ENCODE results near the gene KARS1. TPM values are rescaled to one million over a fixed set of nuclear protein-coding genes. Genes with fewer than 3 reads are reported as not detected.
A peak's percentile ranks its signal among the peaks of the same experiment; 100 is the strongest.

The KARS1 gene
- total and polyA plus RNA-seq, 2 of the 4 experiments (the other 2 are of a cell fraction) = 122 to 228 TPM

DNA sequence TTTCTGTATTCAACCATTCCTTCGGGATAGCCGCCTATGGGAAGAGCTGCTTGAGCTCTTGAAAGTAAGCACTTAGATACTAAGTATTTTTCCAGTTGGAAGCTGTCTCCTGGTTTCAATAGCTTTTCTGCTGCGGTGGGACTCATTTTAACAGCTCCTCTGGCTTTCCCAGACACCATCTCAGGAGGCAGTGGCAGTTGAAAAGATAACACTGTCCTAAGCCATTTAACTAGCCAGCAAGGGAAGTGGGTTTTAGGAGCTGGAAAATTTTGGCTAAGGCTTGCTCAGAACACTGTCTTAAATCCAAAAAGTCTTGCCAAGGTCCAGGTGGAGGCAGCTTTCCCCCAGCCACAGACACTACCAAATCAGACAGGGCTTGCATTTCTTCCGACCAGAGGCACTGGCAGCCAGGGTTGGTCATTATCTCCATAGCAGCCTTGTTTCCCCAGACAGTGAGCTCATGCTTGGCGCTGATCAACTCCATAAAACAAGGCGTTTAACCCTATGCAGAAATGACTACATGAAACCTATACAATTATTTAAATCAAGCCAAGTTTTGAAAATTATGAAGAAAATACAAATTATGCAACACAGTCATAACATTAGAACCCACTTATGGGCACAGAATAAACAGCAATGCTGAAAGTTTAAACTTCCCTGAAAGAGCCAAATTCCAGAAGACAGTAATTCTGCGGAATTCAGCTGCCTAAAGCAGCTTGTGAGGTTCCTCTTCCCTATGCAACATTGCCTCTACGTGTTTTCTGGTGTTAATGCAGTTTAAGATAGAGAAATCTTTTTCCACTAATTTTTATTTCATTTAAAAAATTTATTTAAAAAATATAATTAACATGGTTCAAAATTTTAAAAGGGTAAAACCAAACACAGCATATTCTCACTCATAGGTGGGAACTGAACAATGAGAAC lies 56.3 kb downstream of the KARS1 start:
- Histone ChIP-seq H3K9me3 (ENCODE audit: control insufficient read depth, insufficient read depth, low read length) (no peaks in the 10 kb centered on the region), H3K4ac (ENCODE audit: low read depth, low read length) (no peak overlapping the region), H3K4me3 (ENCODE audit: insufficient read depth, low read depth, low read length) (no peak overlapping the region), H2AK5ac (ENCODE audit: low read depth, low read length) (no peak overlapping the region), H2AFZ (replicated peaks; ENCODE audit: low read length, poor library complexity) (no peak overlapping the region), H3K27me3 (ENCODE audit: control insufficient read depth, insufficient read depth, low read length) (no peaks in the 10 kb centered on the region), H2BK20ac (ENCODE audit: low read depth, low read length) (no peak overlapping the region), H3K9ac (ENCODE audit: low read depth, low read length) (no peak overlapping the region; the same call in 1 of the 2 replicates), H4K20me1 (ENCODE audit: insufficient read depth, low read length) (no peaks in the 10 kb centered on the region), H3K18ac (ENCODE audit: low read depth, low read length) (no peak overlapping the region), H3K36me3 (ENCODE audit: control insufficient read depth, insufficient read depth, low read length) (peaks cover 2% of the 10 kb centered on the region; the same call in 1 of the 2 replicates), H3K14ac (replicated peaks; ENCODE audit: low read depth, low read length) (no peak overlapping the region), H3K79me1 (ENCODE audit: low read depth in 1 of 2, low read length in 2 of 2) (peaks cover 0 to 5% of the 10 kb centered on the region in 2 experiments; a peak in 1 of 4 replicates), H3K9me1 (ENCODE audit: insufficient read depth, low read length) (peaks cover 6% of the 10 kb centered on the region; the same call in 1 of the 2 replicates), H2AK9ac (replicated peaks; ENCODE audit: low read depth, low read length, poor library complexity) (no peak overlapping the region), H3K23ac (ENCODE audit: low read depth, low read length) (no peak overlapping the region), H2BK15ac (ENCODE audit: low read depth, low read length) (no peak overlapping the region), H2BK5ac (ENCODE audit: low read depth, low read length, poor library complexity, severe bottlenecking) (no peak overlapping the region), H3K4me1 (ENCODE audit: control insufficient read depth, insufficient read depth, low read length) (peaks cover 6% of the 10 kb centered on the region), H4K5ac (ENCODE audit: low read depth, low read length) (no peak overlapping the region), H4K91ac (ENCODE audit: insufficient read depth, low read depth, low read length) (no peak overlapping the region), H3K4me2 (ENCODE audit: low read depth, low read length) (peak overlapping the region; percentile 4), H3K56ac (ENCODE audit: extremely low read depth, insufficient read depth, low read length) (no peak overlapping the region), H3K27ac (ENCODE audit: insufficient read depth, low read length) (peak overlapping the region; percentile 16; the same call in 1 of the 2 replicates), H4K8ac (ENCODE audit: low read depth in 2 of 2, low read length in 2 of 2) (no peak overlapping the region), H2BK120ac (ENCODE audit: low read depth, low read length) (no peak overlapping the region)
- POLR2A ChIA-PET (ENCODE audit: unreplicated experiment) = interaction anchor here (0.5 to 0.7 kb wide), 2 partner anchors 12 to 78 kb away, joined by 3 read pairs; no protein-coding TSS in a partner anchor
- BruUV-seq (replicated peaks) = no TSS peak
- in situ Hi-C loops (cut with MboI; ENCODE audit: low sequenced_read_pairs) (loop anchor here (25.0 kb wide), 1 partner anchor 379 kb away; the partner anchor contains the start of genes CTRB1 and CTRB2), dilution Hi-C loops (cut with HindIII; ENCODE audit: low sequenced_read_pairs, unreplicated experiment) (no loop called here), intact Hi-C loops (cut with micrococcal nuclease) (loop anchor here (1.0 kb wide), 2 partner anchors 120 to 392 kb away; no protein-coding TSS in a partner anchor)
- CTCF ChIA-PET = interaction anchor here (0.6 to 1.3 kb wide), 8 partner anchors 38 to 1095 kb away, joined by 3 to 6 read pairs (median 3); no protein-coding TSS in a partner anchor
- peak; percentile 88 for ATAC-seq (ENCODE audit: low read depth)
- DNase-seq = peak; percentile 84
- TF ChIP-seq ELK1 (IDR thresholded peaks at IDR 0.05; ENCODE audit: borderline replicate concordance, low read depth, low read length) (no peak), MAZ (IDR thresholded peaks at IDR 0.05; ENCODE audit: borderline replicate concordance, low read depth, low read length) (no peak), NFE2L2 (IDR thresholded peaks at IDR 0.05; ENCODE audit: low read depth, low read length) (no peak), CHD1 (IDR thresholded peaks at IDR 0.05; ENCODE audit: low read depth, low read length) (no peak), FOS (IDR thresholded peaks at IDR 0.05; ENCODE audit: low read depth, low read length) (0 out of 2 replicates have a peak, but pooled peaks have one; percentile 12), MXI1 (IDR thresholded peaks at IDR 0.05; ENCODE audit: borderline replicate concordance, low read depth, low read length) (no peak), RAD21 (IDR thresholded peaks at IDR 0.05; ENCODE audit: low read length) (peak; percentile 62), SMC3 (IDR thresholded peaks at IDR 0.05; ENCODE audit: low read depth, low read length) (peak; percentile 31; the same call in 1 of the 2 replicates), USF2 (IDR thresholded peaks at IDR 0.05; ENCODE audit: low read depth, low read length) (no peak)
- TF ChIP-seq, protein P1, sequence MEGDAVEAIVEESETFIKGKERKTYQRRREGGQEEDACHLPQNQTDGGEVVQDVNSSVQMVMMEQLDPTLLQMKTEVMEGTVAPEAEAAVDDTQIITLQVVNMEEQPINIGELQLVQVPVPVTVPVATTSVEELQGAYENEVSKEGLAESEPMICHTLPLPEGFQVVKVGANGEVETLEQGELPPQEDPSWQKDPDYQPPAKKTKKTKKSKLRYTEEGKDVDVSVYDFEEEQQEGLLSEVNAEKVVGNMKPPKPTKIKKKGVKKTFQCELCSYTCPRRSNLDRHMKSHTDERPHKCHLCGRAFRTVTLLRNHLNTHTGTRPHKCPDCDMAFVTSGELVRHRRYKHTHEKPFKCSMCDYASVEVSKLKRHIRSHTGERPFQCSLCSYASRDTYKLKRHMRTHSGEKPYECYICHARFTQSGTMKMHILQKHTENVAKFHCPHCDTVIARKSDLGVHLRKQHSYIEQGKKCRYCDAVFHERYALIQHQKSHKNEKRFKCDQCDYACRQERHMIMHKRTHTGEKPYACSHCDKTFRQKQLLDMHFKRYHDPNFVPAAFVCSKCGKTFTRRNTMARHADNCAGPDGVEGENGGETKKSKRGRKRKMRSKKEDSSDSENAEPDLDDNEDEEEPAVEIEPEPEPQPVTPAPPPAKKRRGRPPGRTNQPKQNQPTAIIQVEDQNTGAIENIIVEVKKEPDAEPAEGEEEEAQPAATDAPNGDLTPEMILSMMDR (conservative IDR thresholded peaks at IDR 0.05; ENCODE audit: low read depth, low read length) = peak; percentile 52
- WGBS, 2 experiments (ENCODE audit: extremely low coverage in 2 of 2, insufficient read length in 1 of 2) = 0% methylated on average over 1 of the region's 8 CpGs; no CpG with 5 or more reads in 1 of the 2 experiments
